ENCODE results near the gene CHCHD6. TPM values are rescaled to one million over a fixed set of nuclear protein-coding genes. Genes with fewer than 3 reads are reported as not detected.

The CHCHD6 gene
- total RNA-seq, 1 experiment from 2014 or later: 36.3 TPM

GRCh38 chr3:126999383-126999782 is 295.3 kb downstream of the CHCHD6 start:
- H3K79me2 ChIP-seq (ENCODE audit: insufficient read depth, low read length): peaks cover 31% of the 10 kb centered on the region; the same call in 1 of the 2 replicates
- H3K9me2 ChIP-seq (ENCODE audit: insufficient read depth): no peaks in the 10 kb centered on the region
- H3K9ac ChIP-seq (ENCODE audit: low read length): no peak overlapping the region
- no peaks in the 10 kb centered on the region for H3K4me1 ChIP-seq (ENCODE audit: control insufficient read depth in 1 of 2, insufficient read depth in 2 of 2, low read length in 2 of 2)
- no peak for TF ChIP-seq SRF (IDR thresholded peaks at IDR 0.05; ENCODE audit: low read depth)
- no peak for TF ChIP-seq REST (IDR thresholded peaks at IDR 0.05; ENCODE audit: low read depth)
- no peak for TF ChIP-seq CBX3 (IDR thresholded peaks at IDR 0.05; ENCODE audit: low read depth)
- H3K4me2 ChIP-seq (ENCODE audit: low read length): no peak overlapping the region
- ChIA-PET POLR2A (no interaction called here), RAD21 (ENCODE audit: low non-redundant PET in 1 of 2, low total read pairs in 2 of 2, uncharacterized antibody in 2 of 2, unreplicated experiment in 2 of 2) (no interaction called here), CTCF (no interaction called here)
- H4K20me1 ChIP-seq (ENCODE audit: insufficient read depth): no peaks in the 10 kb centered on the region
- BruUV-seq (replicated peaks): no TSS peak
- H3K4me3 ChIP-seq (replicated peaks in 1 of 2; ENCODE audit: low read depth in 1 of 2, low read length in 2 of 2): no peak overlapping the region
- H3K27me3 ChIP-seq (ENCODE audit: insufficient read depth, low read length): no peaks in the 10 kb centered on the region
- ATAC-seq: no peak
- H3K9me3 ChIP-seq (ENCODE audit: control insufficient read depth in 1 of 2, insufficient read depth in 1 of 2, low read depth in 1 of 2, low read length in 2 of 2): no peaks in the 10 kb centered on the region
- DNase-seq (ENCODE audit: low read depth, low spot score): no peak
- no peak overlapping the region for H3K27ac ChIP-seq (ENCODE audit: low read depth, low read length)
- H3K36me3 ChIP-seq (ENCODE audit: control insufficient read depth in 1 of 2, insufficient read depth in 2 of 2, low read length in 2 of 2): no peaks in the 10 kb centered on the region
- intact Hi-C loops (cut with micrococcal nuclease): no loop called here
- H2AFZ ChIP-seq (ENCODE audit: low read depth, low read length, poor library complexity, severe bottlenecking): no peak overlapping the region

DNA sequence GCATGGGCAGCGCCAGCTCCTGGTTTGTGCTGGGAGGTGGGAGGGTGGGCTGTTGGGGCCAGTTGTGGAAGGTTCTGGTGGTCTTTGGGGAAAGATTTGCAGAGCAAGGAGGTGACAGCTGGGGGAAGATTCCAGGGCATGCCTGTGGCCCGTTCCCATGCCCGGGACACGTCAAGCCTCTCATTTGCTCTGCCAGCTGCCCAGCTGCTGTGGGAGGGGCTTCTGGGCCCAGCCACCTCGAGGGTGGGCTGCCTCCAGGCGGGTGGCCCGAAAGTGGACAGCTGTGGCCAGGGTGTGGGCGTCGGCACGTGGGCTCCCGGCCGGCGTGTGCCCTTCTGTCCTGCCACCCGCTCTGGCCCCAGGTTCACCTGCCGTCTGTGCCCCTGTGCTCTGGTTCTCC is 296.1 kb downstream of the CHCHD6 start:
- no peak overlapping the region for H3K4me2 ChIP-seq (ENCODE audit: low read length)
- H3K4me3 ChIP-seq (replicated peaks in 1 of 2; ENCODE audit: low read depth in 1 of 2, low read length in 2 of 2): no peak overlapping the region
- no peak overlapping the region for H3K9ac ChIP-seq (ENCODE audit: low read length)
- no peaks in the 10 kb centered on the region for H3K4me1 ChIP-seq (ENCODE audit: control insufficient read depth in 1 of 2, insufficient read depth in 2 of 2, low read length in 2 of 2)
- TF ChIP-seq EZH2 (IDR thresholded peaks at IDR 0.05) (no peak), ZNF274 (IDR thresholded peaks at IDR 0.05; ENCODE audit: low read depth, low read length) (no peak), JUND (IDR thresholded peaks at IDR 0.05) (no peak)
- TF ChIP-seq, protein P1, sequence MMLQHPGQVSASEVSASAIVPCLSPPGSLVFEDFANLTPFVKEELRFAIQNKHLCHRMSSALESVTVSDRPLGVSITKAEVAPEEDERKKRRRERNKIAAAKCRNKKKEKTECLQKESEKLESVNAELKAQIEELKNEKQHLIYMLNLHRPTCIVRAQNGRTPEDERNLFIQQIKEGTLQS (IDR thresholded peaks at IDR 0.05): no peak
- TF ChIP-seq, protein P2, sequence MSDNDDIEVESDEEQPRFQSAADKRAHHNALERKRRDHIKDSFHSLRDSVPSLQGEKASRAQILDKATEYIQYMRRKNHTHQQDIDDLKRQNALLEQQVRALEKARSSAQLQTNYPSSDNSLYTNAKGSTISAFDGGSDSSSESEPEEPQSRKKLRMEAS (IDR thresholded peaks at IDR 0.05): no peak
- H3K27ac ChIP-seq (ENCODE audit: low read depth, low read length): no peak overlapping the region
- H4K20me1 ChIP-seq (ENCODE audit: insufficient read depth): no peaks in the 10 kb centered on the region
- peaks cover 34% of the 10 kb centered on the region; the same call in 1 of the 2 replicates for H3K79me2 ChIP-seq (ENCODE audit: insufficient read depth, low read length)
- no TSS peak for BruUV-seq (replicated peaks)
- no peaks in the 10 kb centered on the region for H3K9me2 ChIP-seq (ENCODE audit: insufficient read depth)
- DNase-seq (ENCODE audit: low read depth, low spot score) (no peak), ATAC-seq (no peak)
- RAD21 ChIA-PET (ENCODE audit: low non-redundant PET in 1 of 2, low total read pairs in 2 of 2, uncharacterized antibody in 2 of 2, unreplicated experiment in 2 of 2): no interaction called here
- H3K9me3 ChIP-seq (ENCODE audit: control insufficient read depth in 1 of 2, insufficient read depth in 1 of 2, low read depth in 1 of 2, low read length in 2 of 2): no peaks in the 10 kb centered on the region
- H3K36me3 ChIP-seq (ENCODE audit: control insufficient read depth in 1 of 2, insufficient read depth in 2 of 2, low read length in 2 of 2): no peaks in the 10 kb centered on the region
- intact Hi-C loops (cut with micrococcal nuclease): no loop called here
- CTCF ChIA-PET: no interaction called here
- no peaks in the 10 kb centered on the region for H3K27me3 ChIP-seq (ENCODE audit: insufficient read depth, low read length)
- H2AFZ ChIP-seq (ENCODE audit: low read depth, low read length, poor library complexity, severe bottlenecking): no peak overlapping the region
- POLR2A ChIA-PET: no interaction called here

Data from HCT116 (cell line).